ENCODE measurements around the gene CRTC1.

DNA sequence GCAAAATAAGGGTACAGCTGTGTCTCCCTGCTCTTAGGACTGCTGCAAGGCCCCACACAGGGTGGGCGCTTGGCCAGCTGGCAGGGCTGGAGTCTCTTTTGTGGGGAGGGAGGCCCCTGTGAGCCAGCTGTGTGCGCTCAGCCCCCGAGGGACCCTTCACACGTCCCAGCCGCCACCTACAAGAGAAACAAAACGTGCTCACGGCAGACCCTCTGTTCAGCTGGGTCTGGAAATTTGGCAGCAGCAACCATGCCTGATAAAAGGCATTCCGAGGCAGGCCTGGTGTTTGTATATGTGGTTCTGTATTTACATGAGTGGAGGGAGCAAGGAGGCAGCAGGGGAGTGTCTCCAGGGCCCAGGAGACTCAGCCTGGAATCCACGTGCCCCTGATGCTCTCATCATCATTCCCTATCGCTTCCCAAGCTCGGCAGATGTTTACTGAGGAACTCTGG lies 49.7 kb downstream of the CRTC1 start:
- TF ChIP-seq, protein P1, sequence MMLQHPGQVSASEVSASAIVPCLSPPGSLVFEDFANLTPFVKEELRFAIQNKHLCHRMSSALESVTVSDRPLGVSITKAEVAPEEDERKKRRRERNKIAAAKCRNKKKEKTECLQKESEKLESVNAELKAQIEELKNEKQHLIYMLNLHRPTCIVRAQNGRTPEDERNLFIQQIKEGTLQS (CRISPR knock-in tag; conservative IDR thresholded peaks at IDR 0.05) = no peak
- TF ChIP-seq, protein P2, sequence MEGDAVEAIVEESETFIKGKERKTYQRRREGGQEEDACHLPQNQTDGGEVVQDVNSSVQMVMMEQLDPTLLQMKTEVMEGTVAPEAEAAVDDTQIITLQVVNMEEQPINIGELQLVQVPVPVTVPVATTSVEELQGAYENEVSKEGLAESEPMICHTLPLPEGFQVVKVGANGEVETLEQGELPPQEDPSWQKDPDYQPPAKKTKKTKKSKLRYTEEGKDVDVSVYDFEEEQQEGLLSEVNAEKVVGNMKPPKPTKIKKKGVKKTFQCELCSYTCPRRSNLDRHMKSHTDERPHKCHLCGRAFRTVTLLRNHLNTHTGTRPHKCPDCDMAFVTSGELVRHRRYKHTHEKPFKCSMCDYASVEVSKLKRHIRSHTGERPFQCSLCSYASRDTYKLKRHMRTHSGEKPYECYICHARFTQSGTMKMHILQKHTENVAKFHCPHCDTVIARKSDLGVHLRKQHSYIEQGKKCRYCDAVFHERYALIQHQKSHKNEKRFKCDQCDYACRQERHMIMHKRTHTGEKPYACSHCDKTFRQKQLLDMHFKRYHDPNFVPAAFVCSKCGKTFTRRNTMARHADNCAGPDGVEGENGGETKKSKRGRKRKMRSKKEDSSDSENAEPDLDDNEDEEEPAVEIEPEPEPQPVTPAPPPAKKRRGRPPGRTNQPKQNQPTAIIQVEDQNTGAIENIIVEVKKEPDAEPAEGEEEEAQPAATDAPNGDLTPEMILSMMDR (IDR thresholded peaks at IDR 0.05) = no peak
- TF ChIP-seq IRF2 (CRISPR knock-in tag; IDR thresholded peaks at IDR 0.05; ENCODE audit: borderline replicate concordance, low read depth) (no peak), ESRRA (CRISPR knock-in tag; IDR thresholded peaks at IDR 0.05; ENCODE audit: borderline replicate concordance) (no peak), NFATC4 (CRISPR knock-in tag; IDR thresholded peaks at IDR 0.05) (no peak), ETV6 (CRISPR knock-in tag; IDR thresholded peaks at IDR 0.05) (no peak), ZNF121 (CRISPR knock-in tag; IDR thresholded peaks at IDR 0.05) (no peak), FOXP1 (CRISPR knock-in tag; IDR thresholded peaks at IDR 0.05; ENCODE audit: borderline replicate concordance) (no peak), TEAD4 (CRISPR knock-in tag; IDR thresholded peaks at IDR 0.05) (no peak), ZNF263 (CRISPR knock-in tag; IDR thresholded peaks at IDR 0.05; ENCODE audit: low read depth) (no peak), TP53 (CRISPR knock-in tag; IDR thresholded peaks at IDR 0.05) (no peak)
- TF ChIP-seq, protein P3, sequence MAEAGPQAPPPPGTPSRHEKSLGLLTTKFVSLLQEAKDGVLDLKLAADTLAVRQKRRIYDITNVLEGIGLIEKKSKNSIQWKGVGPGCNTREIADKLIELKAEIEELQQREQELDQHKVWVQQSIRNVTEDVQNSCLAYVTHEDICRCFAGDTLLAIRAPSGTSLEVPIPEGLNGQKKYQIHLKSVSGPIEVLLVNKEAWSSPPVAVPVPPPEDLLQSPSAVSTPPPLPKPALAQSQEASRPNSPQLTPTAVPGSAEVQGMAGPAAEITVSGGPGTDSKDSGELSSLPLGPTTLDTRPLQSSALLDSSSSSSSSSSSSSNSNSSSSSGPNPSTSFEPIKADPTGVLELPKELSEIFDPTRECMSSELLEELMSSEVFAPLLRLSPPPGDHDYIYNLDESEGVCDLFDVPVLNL (CRISPR knock-in tag; IDR thresholded peaks at IDR 0.05; ENCODE audit: borderline replicate concordance, low read depth) = no peak
- TF ChIP-seq, protein P4, sequence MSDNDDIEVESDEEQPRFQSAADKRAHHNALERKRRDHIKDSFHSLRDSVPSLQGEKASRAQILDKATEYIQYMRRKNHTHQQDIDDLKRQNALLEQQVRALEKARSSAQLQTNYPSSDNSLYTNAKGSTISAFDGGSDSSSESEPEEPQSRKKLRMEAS (CRISPR knock-in tag; IDR thresholded peaks at IDR 0.05) = no peak
- TF ChIP-seq, protein P5, sequence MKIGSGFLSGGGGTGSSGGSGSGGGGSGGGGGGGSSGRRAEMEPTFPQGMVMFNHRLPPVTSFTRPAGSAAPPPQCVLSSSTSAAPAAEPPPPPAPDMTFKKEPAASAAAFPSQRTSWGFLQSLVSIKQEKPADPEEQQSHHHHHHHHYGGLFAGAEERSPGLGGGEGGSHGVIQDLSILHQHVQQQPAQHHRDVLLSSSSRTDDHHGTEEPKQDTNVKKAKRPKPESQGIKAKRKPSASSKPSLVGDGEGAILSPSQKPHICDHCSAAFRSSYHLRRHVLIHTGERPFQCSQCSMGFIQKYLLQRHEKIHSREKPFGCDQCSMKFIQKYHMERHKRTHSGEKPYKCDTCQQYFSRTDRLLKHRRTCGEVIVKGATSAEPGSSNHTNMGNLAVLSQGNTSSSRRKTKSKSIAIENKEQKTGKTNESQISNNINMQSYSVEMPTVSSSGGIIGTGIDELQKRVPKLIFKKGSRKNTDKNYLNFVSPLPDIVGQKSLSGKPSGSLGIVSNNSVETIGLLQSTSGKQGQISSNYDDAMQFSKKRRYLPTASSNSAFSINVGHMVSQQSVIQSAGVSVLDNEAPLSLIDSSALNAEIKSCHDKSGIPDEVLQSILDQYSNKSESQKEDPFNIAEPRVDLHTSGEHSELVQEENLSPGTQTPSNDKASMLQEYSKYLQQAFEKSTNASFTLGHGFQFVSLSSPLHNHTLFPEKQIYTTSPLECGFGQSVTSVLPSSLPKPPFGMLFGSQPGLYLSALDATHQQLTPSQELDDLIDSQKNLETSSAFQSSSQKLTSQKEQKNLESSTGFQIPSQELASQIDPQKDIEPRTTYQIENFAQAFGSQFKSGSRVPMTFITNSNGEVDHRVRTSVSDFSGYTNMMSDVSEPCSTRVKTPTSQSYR (CRISPR knock-in tag; IDR thresholded peaks at IDR 0.05) = no peak
